Measurements from ENCODE around the gene VPS50.
"Not testable (repeated sequence)": the region's sequence is repeated elsewhere in the genome, so short reads cannot be mapped to it uniquely, and the experiment has no call there.

GRCh38 chr7:93342178-93342577, 110.0 kb downstream of the VPS50 start:
- TF ChIP-seq CTCF, POLR2A, POLR2AphosphoS5 (IDR thresholded peaks at IDR 0.05): not testable (repeated sequence)

Measured in breast epithelium (tissue), 3 donors.